OCI-LY1 (cell line): ENCODE measurements around the gene LITAF.

Experiments
- H2AFZ ChIP-seq: fragments of 200-600 bp; sonication (generic), shearing (Covaris generic); 2 replicates; pipeline ENCODE4 v1.6.0; 2014; ENCODE audit warnings: antibody characterized with exemption, mild to moderate bottlenecking, low read length
- H3F3A ChIP-seq: fragments of 200-600 bp; sonication (generic), shearing (Covaris generic); 2 replicates; pipeline ENCODE4 v1.6.0; 2014; ENCODE audit warnings: mild to moderate bottlenecking, antibody characterized with exemption, low read length, moderate library complexity; ENCODE audit not compliant: insufficient read depth
- H3K27ac ChIP-seq: fragments of 200-600 bp; sonication (generic); 2 replicates; pipeline ENCODE4 v1.5.1; 2014; ENCODE audit warnings: low read length, mixed run types, mild to moderate bottlenecking, low read depth; ENCODE audit not compliant: poor library complexity, severe bottlenecking
- H3K27me3 ChIP-seq: fragments of 200-600 bp; sonication (generic); 2 replicates; pipeline ENCODE4 v1.6.0; 2014; ENCODE audit warnings: antibody characterized with exemption, mild to moderate bottlenecking, low read length, moderate library complexity; ENCODE audit not compliant: insufficient read depth
- H3K36me3 ChIP-seq: fragments of 200-600 bp; sonication (generic); 2 replicates; pipeline ENCODE4 v1.6.1; 2014; ENCODE audit warnings: mild to moderate bottlenecking, antibody characterized with exemption, low read length, moderate library complexity, mixed read lengths; ENCODE audit not compliant: insufficient read depth
- H3K4me1 ChIP-seq: fragments of 200-600 bp; sonication (generic); 2 replicates; pipeline ENCODE4 v1.5.1; 2014; ENCODE audit warnings: mild to moderate bottlenecking, low read length, moderate library complexity; ENCODE audit not compliant: insufficient read depth, severe bottlenecking
- H3K4me2 ChIP-seq: fragments of 200-600 bp; sonication (generic), shearing (Covaris generic); 2 replicates; pipeline ENCODE4 v1.6.1; 2014; ENCODE audit warnings: low read length
- H3K4me3 ChIP-seq: fragments of 200-600 bp; sonication (generic); 2 replicates; pipeline ENCODE4 v1.5.1; 2014; ENCODE audit warnings: low read length, low read depth, mild to moderate bottlenecking, mixed read lengths; ENCODE audit not compliant: poor library complexity, severe bottlenecking
- H3K79me2 ChIP-seq: fragments of 200-600 bp; shearing (Covaris generic); 2 replicates; pipeline ENCODE4 v1.6.1; 2016; ENCODE audit warnings: mixed run types, low read length, mixed read lengths; ENCODE audit not compliant: insufficient read depth
- H3K9ac ChIP-seq: fragments of 200-600 bp; sonication (generic), shearing (Covaris generic); 2 replicates; pipeline ENCODE4 v1.6.1; 2014; ENCODE audit warnings: mild to moderate bottlenecking, low read length, mixed read lengths
- H3K9me2 ChIP-seq: fragments of 200-600 bp; sonication (generic), shearing (Covaris generic); 2 replicates; pipeline ENCODE4 v1.6.1; 2014; ENCODE audit warnings: low read depth, mild to moderate bottlenecking, low read length, mixed read lengths
- H3K9me3 ChIP-seq: fragments of 200-600 bp; shearing (Covaris generic); 2 replicates; pipeline ENCODE4 v1.6.1; 2014; ENCODE audit warnings: low read length, mixed read lengths
- H4K20me1 ChIP-seq: fragments of 200-600 bp; sonication (generic), shearing (Covaris generic); 2 replicates; pipeline ENCODE4 v1.6.0; 2016; ENCODE audit warnings: mild to moderate bottlenecking, low read length; ENCODE audit not compliant: insufficient read depth
- EZH2 ChIP-seq: fragments of 200-600 bp; sonication (generic), shearing (Covaris generic); IDR thresholded peaks from 2 replicates; pipeline ENCODE4 v1.8.0; 2017; ENCODE audit warnings: borderline replicate concordance, mixed run types, mild to moderate bottlenecking, antibody characterized with exemption, low read length, moderate library complexity, mixed read lengths
- TF ChIP-seq, protein P1 (sequence below): fragments of 200-600 bp; sonication (generic), shearing (Covaris generic); IDR thresholded peaks from 2 replicates; pipeline ENCODE4 v1.5.1; 2017; ENCODE audit warnings: mild to moderate bottlenecking, antibody characterized with exemption, low read length, moderate library complexity, mixed read lengths

LITAF gene

DNA sequence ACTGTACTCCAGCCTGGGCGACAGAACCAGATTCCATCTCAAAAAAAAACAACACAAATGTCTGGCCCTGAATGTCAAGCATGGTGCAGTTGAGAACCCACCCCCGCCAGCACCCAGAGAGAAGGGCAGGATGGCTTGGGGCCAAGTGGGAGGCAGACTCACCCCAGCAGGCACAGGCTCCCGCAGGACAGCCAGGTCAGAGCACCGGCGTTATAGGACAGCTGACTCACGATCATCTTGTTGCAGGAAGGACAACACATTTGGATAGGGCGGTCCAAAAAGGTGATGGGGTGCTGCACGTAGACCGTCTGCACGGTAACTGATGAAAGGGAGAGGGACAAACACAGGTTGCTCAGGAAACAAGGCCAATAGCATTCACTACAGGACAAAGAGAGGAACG lies 33.3 kb downstream of the LITAF start:
- H3K27me3 ChIP-seq: no peaks in the 10 kb centered on the region; the same call in 1 of the 2 replicates
- H3K79me2 ChIP-seq: no peaks in the 10 kb centered on the region
- H2AFZ ChIP-seq: no peak overlapping the region
- H3K9ac ChIP-seq: no peak overlapping the region
- no peak for TF ChIP-seq EZH2
- TF ChIP-seq, protein P1, sequence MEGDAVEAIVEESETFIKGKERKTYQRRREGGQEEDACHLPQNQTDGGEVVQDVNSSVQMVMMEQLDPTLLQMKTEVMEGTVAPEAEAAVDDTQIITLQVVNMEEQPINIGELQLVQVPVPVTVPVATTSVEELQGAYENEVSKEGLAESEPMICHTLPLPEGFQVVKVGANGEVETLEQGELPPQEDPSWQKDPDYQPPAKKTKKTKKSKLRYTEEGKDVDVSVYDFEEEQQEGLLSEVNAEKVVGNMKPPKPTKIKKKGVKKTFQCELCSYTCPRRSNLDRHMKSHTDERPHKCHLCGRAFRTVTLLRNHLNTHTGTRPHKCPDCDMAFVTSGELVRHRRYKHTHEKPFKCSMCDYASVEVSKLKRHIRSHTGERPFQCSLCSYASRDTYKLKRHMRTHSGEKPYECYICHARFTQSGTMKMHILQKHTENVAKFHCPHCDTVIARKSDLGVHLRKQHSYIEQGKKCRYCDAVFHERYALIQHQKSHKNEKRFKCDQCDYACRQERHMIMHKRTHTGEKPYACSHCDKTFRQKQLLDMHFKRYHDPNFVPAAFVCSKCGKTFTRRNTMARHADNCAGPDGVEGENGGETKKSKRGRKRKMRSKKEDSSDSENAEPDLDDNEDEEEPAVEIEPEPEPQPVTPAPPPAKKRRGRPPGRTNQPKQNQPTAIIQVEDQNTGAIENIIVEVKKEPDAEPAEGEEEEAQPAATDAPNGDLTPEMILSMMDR: no peak
- no peaks in the 10 kb centered on the region for H3K4me1 ChIP-seq
- no peaks in the 10 kb centered on the region for H4K20me1 ChIP-seq
- no peaks in the 10 kb centered on the region for H3K9me3 ChIP-seq
- H3K9me2 ChIP-seq: no peaks in the 10 kb centered on the region
- H3F3A ChIP-seq: no peaks in the 10 kb centered on the region
- no peak overlapping the region for H3K27ac ChIP-seq
- no peak overlapping the region for H3K4me2 ChIP-seq
- H3K4me3 ChIP-seq: no peak overlapping the region
- peaks cover 15% of the 10 kb centered on the region; the same call in 1 of the 2 replicates for H3K36me3 ChIP-seq

DNA sequence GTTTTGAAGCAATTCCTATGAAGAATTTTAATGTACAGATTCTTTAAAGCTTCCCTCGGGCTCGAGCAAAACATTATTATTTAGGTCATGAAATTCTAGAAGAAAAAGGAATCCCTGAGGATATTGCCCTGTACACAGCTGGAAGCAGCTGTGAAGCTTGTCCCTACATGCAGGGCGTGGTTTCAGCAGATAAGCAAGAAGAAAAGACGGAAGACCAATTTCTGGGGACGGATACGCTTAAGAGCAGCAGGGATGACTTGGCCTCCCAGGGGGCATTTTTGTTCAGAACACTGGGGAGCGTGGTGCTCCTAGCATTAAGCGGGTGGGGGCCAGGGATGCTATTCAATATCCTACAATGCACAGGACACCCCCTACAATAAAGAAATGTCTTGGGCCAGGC lies 34.3 kb downstream of the LITAF start:
- TF ChIP-seq EZH2: no peak
- TF ChIP-seq, protein P1: no peak
- Histone ChIP-seq H3K4me1 (no peaks in the 10 kb centered on the region), H3K4me3 (no peak overlapping the region), H3K36me3 (peaks cover 15% of the 10 kb centered on the region; the same call in 1 of the 2 replicates), H4K20me1 (no peaks in the 10 kb centered on the region), H3K4me2 (no peak overlapping the region), H3K9me2 (no peaks in the 10 kb centered on the region), H2AFZ (no peak overlapping the region), H3K27me3 (no peaks in the 10 kb centered on the region; the same call in 1 of the 2 replicates), H3K9me3 (no peaks in the 10 kb centered on the region), H3K27ac (no peak overlapping the region), H3K9ac (no peak overlapping the region), H3K79me2 (no peaks in the 10 kb centered on the region), H3F3A (no peaks in the 10 kb centered on the region)

DNA sequence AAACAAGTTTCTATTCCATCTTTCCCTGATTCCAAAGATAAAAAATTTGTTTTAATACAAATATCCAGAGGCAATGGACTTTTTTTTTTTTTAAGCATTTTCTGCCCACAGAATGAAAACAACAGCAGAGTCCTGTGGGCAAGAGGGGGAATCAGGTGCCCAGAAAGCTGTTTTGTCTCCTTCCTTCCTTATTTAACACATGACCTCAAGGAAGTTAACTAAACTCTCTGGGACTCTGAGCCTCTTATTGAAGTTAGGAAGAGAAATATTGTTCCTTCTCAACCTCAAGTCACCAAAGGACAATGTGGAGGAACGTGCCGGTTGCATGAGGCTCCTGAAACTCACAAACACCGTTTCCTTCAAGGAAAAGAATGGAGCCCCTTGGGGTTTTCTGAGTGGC lies 34.9 kb downstream of the LITAF start:
- no peak overlapping the region for H3K27ac ChIP-seq
- no peak overlapping the region for H3K4me2 ChIP-seq
- H3K36me3 ChIP-seq: peaks cover 15% of the 10 kb centered on the region; the same call in 1 of the 2 replicates
- H3K4me3 ChIP-seq: no peak overlapping the region
- H4K20me1 ChIP-seq: no peaks in the 10 kb centered on the region
- H3K9me2 ChIP-seq: no peaks in the 10 kb centered on the region
- no peaks in the 10 kb centered on the region for H3F3A ChIP-seq
- H2AFZ ChIP-seq: no peak overlapping the region
- no peaks in the 10 kb centered on the region for H3K4me1 ChIP-seq
- H3K9me3 ChIP-seq: no peaks in the 10 kb centered on the region
- no peak overlapping the region for H3K9ac ChIP-seq
- no peaks in the 10 kb centered on the region; the same call in 1 of the 2 replicates for H3K27me3 ChIP-seq
- no peaks in the 10 kb centered on the region for H3K79me2 ChIP-seq
- TF ChIP-seq, protein P1: no peak
- TF ChIP-seq EZH2: no peak
